T-helper 2 cell treated with Interferon-gamma antibody and Interleukin-4, amounts not matched to agents 100 ng/mL and 5 ng/mL, for 36 hours (primary cell): ENCODE data around the gene ZFP36L2. TPM values are rescaled to one million over a fixed set of nuclear protein-coding genes. Genes with fewer than 3 reads are reported as not detected.
"Not testable (repeated sequence)": the region's sequence is repeated elsewhere in the genome, so short reads cannot be mapped to it uniquely, and the experiment has no call there.

Experiments used
- intact Hi-C: fragments of 100-400 bp; cut with micrococcal nuclease; formaldehyde crosslinking; loops from one replicate; pipeline ENCODE4 v1.15.1; 2023
- total RNA-seq: library from RNA; stranded (reverse); gene quantifications from 2 replicates; pipeline ENCODE4 v1.2.3, GENCODE V29; 2022

Gene ZFP36L2
- total RNA-seq, 1 donor from 2014 or later, result 133 TPM

DNA sequence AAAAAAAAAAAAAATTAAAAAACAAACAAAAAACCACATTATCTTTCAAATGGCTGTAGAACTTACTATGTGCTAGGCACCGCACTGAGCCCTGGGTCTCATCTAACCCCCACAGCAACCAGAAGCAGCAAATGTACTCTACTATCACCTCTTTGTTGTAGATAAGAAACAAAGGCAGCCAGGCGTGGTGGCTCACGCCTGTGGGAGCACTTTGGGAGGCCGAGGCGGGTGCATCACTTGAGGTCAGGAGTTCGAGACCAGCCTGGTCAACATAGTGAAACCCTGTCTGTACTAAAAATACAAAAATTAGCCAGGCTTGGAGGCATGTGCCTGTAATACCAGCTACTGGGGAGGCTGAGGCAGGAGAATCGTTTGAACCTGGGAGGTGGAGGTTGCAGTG is 36.5 kb downstream of the ZFP36L2 start:
- intact Hi-C loops, result not testable (repeated sequence)

DNA sequence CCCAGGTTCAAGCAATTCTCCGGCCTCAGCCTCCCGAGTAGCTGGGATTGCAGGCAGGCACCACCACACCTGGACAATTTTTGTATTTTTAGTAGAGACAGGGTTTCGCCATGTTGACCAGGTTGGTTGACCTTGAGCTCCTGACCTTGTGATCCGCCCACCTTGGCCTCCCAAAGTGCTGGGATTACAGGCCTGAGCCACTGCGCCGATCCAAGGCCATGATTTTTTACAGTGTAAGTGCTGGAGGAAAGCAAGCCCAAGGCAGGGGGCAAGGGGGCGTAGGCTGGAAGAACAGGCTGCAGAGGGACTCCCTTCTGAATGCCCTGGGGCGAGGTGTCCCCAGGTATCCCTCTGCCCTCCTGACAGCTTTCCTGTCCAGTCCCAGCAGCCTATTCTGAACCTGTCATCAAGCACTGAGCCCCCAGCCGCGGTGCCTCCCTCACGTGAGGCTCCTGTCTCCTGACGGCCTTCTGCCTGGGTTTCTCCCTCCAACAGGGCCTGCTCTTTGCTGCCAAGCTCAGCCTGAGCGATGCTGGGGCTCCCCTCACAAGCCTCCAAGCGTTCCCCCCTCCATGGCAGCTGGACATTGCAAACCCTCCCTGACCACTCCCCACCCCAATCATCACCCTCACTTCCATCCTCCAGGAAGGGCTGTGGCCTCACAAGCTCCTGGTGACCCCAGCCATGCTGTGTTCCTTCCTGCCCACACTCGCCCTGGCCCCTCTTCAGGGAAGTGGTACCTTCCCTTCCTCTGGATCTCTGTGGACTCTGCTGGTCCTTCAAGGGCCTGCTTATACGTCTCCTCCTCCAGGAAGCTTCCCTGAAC is 37.6 kb downstream of the ZFP36L2 start:
- intact Hi-C loops, result no loop called here

DNA sequence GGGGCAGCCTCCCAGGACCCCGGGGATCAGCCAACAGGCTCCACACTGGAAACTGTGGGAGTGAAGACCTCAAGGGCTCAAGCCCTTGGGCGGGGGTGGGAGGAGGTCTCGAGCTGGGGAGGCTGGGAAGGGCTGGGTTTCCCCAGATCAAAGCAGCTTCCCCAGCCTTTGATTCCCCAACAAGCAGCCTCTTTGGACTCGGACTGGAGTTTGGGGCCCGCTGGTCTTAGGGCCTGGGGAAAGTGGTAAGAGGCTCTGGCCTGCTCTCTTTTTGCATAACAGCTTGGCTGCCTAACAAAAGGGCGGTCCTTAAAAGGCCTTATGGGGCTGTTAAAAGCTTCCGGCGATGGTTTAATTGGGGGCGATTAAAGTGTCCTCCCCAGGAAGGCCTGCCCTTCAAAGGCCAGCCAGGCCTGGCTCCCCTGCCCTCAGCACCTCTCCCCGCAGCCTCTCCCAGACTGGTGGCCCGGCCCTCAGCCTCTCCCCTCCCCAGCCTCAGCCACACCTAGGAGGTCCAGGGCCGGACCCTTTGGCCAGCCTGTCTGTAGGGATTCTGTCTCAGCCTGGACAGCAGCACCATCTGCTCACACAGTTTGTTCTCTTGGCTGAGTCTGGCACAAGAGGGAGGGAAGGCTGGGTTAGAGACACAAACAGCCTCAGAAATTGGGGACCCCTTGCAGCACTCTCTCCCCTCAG is 39.6 kb downstream of the ZFP36L2 start:
- intact Hi-C loops, result no loop called here

DNA sequence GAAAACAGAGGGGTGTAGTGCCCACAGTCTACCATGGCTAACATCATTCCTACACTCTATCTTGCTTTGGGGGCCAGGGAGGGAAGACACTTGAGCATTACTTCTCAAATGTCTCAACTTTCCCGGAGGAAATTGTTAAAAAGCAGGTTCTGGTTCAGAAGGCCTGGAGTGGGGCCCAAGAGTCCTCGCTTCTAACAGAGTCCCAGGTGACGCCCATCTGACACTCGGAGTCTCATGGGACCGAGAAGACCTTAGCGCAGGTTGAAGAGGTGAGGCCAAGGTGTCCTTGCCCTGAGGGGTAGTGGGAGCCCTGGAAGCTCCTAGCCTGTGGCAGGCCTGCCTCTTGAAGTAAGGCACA is 40.1 kb downstream of the ZFP36L2 start:
- intact Hi-C loops, result no loop called here

DNA sequence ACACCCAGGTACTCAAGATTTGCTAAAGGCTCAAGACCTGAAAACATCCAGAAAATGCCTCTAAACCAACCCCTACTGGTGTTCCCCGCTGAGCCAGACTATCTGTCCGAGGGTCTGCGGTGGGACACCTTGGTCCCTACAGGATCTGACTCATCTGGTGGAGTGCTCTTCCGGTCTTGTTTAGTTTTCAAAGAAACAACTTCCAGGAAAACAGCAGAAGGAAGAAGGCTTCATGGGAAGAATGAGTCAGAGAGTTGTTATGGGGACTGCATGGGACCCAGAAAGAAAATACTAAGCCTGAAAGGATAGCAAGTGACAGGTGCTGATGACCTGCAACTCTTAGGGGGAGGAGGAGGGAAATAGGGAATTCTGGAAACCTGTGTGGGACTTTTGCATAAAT is 41.3 kb downstream of the ZFP36L2 start:
- intact Hi-C loops, result no loop called here

DNA sequence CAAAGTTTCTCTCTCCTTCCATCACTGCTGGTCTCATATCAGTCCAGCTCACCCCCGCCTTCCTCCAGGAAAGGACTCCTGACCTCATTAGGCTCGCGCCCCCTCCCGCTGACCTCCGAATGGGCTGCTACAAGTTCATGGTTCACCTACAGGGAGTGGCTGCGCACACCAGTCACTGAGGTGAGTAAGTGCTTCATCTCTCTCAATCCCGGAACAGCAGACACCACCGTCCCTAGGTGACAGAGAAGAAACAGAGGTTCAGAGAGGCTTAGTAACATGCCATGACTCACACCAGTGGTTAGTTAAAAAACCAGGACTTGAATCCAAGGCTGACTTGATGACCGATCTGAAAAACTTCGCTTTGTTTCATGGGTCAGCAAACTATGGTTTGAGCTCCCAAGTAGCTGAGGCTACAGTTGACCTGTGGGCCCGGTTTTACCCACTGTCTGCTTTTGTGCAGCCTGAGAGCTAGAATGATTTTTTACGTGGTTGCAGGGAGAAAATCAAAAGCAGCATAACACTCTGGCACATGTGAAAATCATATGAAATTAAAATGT is 42.0 kb downstream of the ZFP36L2 start:
- intact Hi-C loops, result loop anchor here (1.0 kb wide), 1 partner anchor 9 kb away; no protein-coding TSS in a partner anchor

DNA sequence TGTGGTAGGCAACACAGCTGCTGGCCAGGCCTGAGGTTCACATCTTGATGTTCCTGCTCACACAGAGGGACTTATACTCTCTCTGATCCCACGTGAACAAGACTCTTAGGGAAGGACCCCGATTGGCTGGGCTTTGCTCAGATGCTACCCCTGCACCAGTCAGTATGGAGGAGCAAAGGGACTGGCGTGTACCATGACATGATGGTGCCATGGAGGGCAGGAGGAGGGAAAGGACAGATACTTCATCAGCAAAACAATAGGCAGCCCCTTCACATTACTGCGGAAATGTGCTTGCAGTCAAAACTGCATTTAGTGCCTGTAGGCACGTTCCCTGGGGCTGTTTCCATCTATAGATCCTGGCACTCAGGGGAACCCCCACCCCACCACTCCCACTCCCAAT is 42.7 kb downstream of the ZFP36L2 start:
- intact Hi-C loops, result loop anchor here (1.0 kb wide), 1 partner anchor 8 kb away; no protein-coding TSS in a partner anchor

DNA sequence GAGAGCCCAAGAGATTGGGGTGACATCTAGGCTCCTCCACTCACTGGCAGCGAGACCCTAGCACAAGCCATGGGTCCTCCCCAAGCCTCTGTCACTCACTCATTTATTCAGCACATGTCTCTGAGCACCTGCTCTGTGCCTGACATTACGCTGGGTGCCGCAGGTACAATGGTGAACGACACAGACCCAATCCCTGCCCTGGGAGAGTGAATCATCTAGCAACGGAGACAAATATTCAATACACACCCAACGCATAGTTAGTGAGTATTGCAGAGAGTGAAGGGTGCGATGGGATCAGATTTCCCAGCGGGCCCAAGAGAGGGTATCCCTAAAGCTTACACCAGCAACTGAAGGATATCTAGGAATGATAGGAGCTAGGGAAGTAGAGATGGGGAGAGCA is 45.5 kb downstream of the ZFP36L2 start:
- intact Hi-C loops, result no loop called here

DNA sequence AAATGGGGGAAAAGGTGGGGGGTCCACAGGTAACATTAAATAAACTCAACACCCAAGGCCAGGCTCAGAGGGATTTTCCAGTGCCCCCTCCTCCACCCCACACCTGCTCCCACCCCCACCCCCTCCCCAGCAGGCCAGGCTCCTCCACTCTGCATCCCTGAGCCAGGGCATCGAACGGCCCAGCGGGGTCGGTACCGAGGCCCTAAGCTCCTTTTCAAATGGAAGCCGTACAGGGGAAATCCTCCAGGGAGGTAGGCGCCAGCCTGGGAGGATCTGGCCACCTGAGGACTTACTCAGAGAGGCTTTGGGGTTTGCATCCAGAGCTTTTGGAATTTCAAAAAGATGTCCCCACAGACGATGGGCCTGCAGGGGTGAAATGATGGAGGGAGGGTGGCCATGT is 46.5 kb downstream of the ZFP36L2 start:
- intact Hi-C loops, result no loop called here

DNA sequence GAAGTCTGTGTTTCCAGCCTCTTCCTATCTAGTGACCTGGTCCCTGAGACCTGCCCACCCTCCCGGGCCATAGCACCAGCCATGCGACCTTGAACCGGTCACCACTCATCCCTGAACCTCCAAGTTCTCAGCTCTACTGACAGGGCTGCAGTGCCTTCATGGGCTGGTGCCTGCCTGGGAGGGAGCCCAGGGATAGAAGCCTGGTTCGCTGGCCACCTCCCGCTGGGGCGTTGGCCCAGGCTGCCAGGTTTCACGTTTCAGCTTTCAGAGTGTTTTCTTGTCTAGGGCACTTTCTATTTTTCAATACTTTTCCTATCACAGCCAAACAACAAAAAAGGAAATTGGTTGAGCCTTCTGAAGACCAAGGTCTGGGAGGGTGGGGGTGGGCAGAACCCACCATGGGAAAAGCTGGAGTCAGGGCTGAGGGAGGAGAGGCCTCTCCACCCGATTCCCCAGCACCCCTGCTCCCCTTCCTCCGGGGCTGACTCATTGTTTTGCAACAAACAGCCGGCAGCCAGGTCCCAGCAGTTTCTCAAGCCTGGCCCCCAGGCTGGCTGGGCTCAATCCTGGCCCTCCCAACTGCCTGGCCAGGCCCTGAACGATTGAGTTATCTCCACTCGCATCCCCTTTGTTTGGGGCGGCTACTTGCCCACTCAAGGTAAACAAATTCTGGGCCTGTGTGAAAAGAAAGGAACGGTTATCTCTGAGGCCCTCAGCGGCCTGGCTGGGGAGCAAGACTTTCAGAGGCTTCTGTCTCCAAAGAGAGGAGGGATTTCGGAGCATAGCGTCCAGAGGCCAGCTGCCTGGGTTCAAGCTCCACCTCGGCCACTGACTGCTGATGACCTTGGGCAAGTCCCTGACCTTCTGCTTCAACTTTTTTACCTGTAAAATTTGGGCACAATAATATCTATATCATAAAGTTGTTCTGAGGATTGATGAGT is 47.5 kb downstream of the ZFP36L2 start:
- intact Hi-C loops, result no loop called here

DNA sequence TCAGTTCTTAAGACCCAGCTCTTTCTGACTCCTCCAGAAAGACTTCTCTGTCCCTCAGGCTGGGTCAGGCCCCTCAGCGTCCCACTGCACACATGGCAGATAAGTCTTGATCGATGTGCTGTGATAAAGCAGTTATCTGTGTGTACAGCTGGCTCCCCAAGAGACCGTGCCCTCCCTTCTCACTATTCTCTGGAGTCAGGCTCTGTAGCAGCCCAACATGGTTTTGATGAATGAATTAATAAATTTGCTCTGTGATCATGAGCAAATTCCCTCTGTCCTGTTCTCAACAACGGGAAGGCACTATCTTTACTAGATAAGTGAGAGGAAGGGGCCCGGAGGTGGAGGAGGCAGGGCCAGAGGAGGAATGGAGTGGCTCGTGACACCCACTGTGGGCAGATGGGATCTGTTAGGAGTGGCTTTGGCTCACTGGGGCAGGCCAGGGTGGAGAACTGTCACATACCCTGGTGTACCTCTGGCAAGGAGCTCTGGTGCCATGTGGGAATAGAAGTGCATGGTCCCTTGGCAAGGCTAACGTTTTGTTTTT is 48.3 kb downstream of the ZFP36L2 start:
- intact Hi-C loops, result no loop called here

DNA sequence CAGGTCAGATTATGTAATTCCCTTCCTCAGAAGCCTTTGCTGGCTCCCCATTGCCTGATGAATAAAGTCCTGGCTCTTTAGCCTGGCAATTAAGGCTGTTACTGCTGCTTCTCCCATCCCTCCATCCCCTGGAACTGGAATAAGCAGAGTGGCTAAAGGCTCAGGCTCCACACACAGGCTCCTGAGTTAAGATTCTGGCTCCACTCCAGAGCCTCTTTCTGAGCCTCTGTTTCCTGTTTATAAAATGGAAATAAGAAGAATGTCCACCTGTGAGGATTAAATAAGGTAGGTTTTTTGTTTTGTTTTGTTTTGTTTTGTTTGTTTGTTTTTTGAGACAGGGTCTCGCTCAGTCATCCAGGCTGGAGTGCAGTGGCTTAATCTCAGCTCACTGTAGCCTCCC is 50.0 kb downstream of the ZFP36L2 start:
- intact Hi-C loops, result no loop called here

DNA sequence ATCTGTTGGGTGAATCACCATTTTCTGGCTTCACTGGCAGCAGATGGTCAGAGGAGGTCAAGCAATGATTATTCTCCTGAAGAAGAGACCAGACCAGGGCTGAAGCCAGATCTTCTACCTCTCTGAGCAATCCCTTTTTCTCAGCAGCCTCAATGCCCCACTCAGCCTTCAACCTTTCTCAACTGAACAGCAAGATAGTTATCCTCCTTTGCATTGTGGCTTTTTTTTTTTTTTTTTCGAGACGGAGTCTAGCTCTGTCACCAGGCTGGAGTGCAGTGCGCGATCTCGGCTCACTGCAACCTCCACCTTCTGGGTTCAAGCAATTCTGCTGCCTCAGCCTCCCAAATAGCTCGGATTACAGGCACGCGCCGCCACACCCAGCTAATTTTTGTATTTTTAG is 50.5 kb downstream of the ZFP36L2 start:
- intact Hi-C loops, result loop anchor here (1.0 kb wide), 1 partner anchor 8 kb away; no protein-coding TSS in a partner anchor

DNA sequence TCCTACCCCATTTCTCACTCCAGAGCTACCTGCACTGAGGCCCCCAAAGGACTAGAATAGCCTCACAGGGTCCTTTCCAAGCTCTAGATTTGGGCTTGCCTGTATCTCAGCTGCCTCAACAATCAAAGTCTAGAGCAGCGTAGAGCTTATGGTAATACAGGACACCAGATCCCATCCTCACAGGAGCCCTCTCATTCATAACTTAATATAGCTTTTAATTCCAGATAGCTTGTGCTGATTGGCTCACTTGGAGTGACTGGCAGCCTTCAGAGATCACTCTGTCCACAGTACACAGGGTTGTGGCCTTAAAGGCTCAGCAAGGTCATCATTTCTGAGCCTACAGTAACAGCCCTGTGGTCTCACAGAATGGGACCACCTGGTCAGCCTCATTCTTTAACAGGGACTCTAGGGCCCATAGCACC is 51.4 kb downstream of the ZFP36L2 start:
- intact Hi-C loops, result loop anchor here (1.0 kb wide), 1 partner anchor 9 kb away; no protein-coding TSS in a partner anchor

DNA sequence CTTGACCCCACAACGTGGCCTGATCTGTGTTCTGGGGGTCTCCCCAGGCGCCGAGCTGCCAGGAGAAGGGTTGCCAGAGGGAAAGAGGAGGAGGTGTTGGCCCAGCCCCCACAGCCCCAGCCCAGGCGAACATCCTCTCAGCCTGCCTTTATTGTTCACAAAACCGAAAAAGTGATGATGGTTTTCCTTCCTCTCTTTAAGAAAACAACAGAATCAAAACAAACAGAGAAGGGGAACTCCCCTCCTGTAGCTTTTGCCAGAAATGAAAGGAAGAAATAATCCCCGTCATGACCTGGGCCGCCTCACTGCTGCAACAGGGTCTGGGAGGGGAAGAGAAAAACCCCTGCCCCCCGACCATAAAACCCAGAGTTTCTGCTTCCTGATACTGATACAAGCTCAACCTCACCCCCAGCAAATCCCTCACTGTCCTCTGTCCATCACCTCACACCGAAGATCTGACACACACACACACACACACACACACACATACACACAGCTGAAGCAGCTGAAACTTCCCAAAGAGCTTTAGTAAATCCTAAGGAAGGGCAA is 52.0 kb downstream of the ZFP36L2 start:
- intact Hi-C loops, result loop anchor here (1.0 kb wide), 5 partner anchors 15 to 52 kb away; partner anchors contain the start of gene ZFP36L2
